Suprapubic skin (tissue), 4 donors: ENCODE data around the gene ZNF384. TPM values are rescaled to one million over a fixed set of nuclear protein-coding genes. Genes with fewer than 3 reads are reported as not detected.

ENCODE experiments used
- DNase-seq, 2 donors: peaks; one replicate each; pipeline ENCODE4 v3.0.0-alpha.2; 2019; ENCODE audit warnings: low spot score in 2 of 2
- H3K27ac ChIP-seq: fragments of 200-600 bp; sonication (generic); one replicate; pipeline ENCODE4 v1.5.1; 2019
- H3K27me3 ChIP-seq: fragments of 200-600 bp; sonication (generic); one replicate; pipeline ENCODE4 v1.5.1; 2019
- H3K36me3 ChIP-seq: fragments of 200-600 bp; sonication (generic); one replicate; pipeline ENCODE4 v1.5.1; 2019
- H3K4me1 ChIP-seq: fragments of 200-600 bp; sonication (generic); one replicate; pipeline ENCODE4 v1.5.1; 2019
- H3K4me3 ChIP-seq: fragments of 200-600 bp; sonication (generic); one replicate; pipeline ENCODE4 v1.5.1; 2019; ENCODE audit warnings: mild to moderate bottlenecking
- H3K9me3 ChIP-seq: fragments of 200-600 bp; sonication (generic); one replicate; pipeline ENCODE4 v1.5.1; 2019
- EP300 ChIP-seq: sonication (generic); formaldehyde crosslinking; IDR thresholded peaks from one replicate; pipeline ENCODE4 v1.6.1; 2017; ENCODE audit warnings: antibody characterized with exemption
- POLR2A ChIP-seq, 2 donors: fragments of 450-650 bp; IDR thresholded peaks; one replicate each; pipeline ENCODE4 v1.6.1; 2017; ENCODE audit warnings: antibody characterized with exemption in 2 of 2, mild to moderate bottlenecking in 2 of 2, moderate library complexity in 2 of 2
- POLR2AphosphoS5 ChIP-seq, 3 donors: sonication (generic); formaldehyde crosslinking; IDR thresholded peaks; one replicate each; pipeline ENCODE4 v1.6.1; 2017; ENCODE audit warnings: antibody characterized with exemption in 3 of 3
- WGBS: methylation state at CpG from one replicate; pipeline ENCODE4 v1.1.5; 2018; 5-methylcytosine and 5-hydroxymethylcytosine counted together
- total RNA-seq, 4 donors: library from RNA; depleted of rRNA; stranded (reverse); fragments of >200 nt; gene quantifications; one replicate each; pipeline ENCODE4 v1.1.0, GENCODE V29; 2016
- TF ChIP-seq, protein P1 (sequence below), 2 donors: fragments of 200-600 bp in 1 of 2; fragments of 450-650 bp in 1 of 2; sonication (generic) in 1 of 2; IDR thresholded peaks; one replicate each; pipeline ENCODE4 v1.5.1; 2016 to 2019; ENCODE audit warnings: antibody characterized with exemption in 2 of 2, mild to moderate bottlenecking in 1 of 2, moderate library complexity in 1 of 2

Gene ZNF384
- total RNA-seq, result 10 to 100 TPM; 34.5 to 72.0 (median 42.2) TPM

GRCh38 chr12:6688999-6689882, at the start of gene ZNF384:
Gene ZNF384, minus strand, starts transcription at chr12:6689375. Its CDS starts 9,855 bp downstream, at chr12:6679520.
- 1% methylated on average over 69 of the region's 72 CpGs for WGBS
- Histone ChIP-seq H3K9me3 (no peaks in the 10 kb centered on the region), H3K4me3 (peak within 1 kb of the TSS; percentile 84), H3K27ac (peak within 1 kb of the TSS; percentile 95), H3K27me3 (no peaks in the 10 kb centered on the region), H3K4me1 (peaks cover 34% of the 10 kb centered on the region), H3K36me3 (no peaks in the 10 kb centered on the region)
- peak; percentile 98 to 99 for DNase-seq
- peak; percentile 40 to 50 for TF ChIP-seq POLR2A (IDR thresholded peaks at IDR 0.05)
- TF ChIP-seq, protein P1, sequence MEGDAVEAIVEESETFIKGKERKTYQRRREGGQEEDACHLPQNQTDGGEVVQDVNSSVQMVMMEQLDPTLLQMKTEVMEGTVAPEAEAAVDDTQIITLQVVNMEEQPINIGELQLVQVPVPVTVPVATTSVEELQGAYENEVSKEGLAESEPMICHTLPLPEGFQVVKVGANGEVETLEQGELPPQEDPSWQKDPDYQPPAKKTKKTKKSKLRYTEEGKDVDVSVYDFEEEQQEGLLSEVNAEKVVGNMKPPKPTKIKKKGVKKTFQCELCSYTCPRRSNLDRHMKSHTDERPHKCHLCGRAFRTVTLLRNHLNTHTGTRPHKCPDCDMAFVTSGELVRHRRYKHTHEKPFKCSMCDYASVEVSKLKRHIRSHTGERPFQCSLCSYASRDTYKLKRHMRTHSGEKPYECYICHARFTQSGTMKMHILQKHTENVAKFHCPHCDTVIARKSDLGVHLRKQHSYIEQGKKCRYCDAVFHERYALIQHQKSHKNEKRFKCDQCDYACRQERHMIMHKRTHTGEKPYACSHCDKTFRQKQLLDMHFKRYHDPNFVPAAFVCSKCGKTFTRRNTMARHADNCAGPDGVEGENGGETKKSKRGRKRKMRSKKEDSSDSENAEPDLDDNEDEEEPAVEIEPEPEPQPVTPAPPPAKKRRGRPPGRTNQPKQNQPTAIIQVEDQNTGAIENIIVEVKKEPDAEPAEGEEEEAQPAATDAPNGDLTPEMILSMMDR (IDR thresholded peaks at IDR 0.05), result peak in 1 of 2 donors; percentile 29
- peak in 2 of 3 donors; percentile 82 to 83 for TF ChIP-seq POLR2AphosphoS5 (IDR thresholded peaks at IDR 0.05)
- no peak for TF ChIP-seq EP300

DNA sequence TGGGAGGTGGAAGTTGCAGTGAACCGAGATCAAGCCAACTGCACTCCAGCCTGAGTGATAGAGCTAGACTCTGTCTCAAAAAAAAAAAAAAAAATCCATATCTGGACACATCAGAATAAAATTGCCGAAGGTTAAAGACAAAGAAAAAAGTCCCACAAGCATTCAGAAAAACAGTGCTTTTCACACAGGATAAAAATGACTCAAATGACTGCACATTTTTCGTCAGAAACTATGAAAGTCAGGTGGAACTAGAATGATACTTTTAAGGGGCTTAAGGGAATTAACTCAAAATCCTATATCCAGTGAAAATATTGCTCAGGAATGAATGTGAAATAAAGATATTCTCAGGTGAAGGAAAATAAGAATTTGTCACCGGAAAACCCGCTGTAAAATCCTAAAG, 47.6 kb upstream of the ZNF384 start:
- Histone ChIP-seq H3K27me3 (no peaks in the 10 kb centered on the region), H3K27ac (no peak overlapping the region), H3K4me3 (no peak overlapping the region), H3K36me3 (peaks cover 17% of the 10 kb centered on the region), H3K4me1 (peaks cover 11% of the 10 kb centered on the region), H3K9me3 (no peaks in the 10 kb centered on the region)
- no peak for DNase-seq
- TF ChIP-seq POLR2AphosphoS5 (IDR thresholded peaks at IDR 0.05) (no peak), EP300 (no peak), POLR2A (IDR thresholded peaks at IDR 0.05) (no peak)
- TF ChIP-seq, protein P1 (IDR thresholded peaks at IDR 0.05), result no peak
- WGBS, result 93% methylated on average over 5 of the region's 5 CpGs

DNA sequence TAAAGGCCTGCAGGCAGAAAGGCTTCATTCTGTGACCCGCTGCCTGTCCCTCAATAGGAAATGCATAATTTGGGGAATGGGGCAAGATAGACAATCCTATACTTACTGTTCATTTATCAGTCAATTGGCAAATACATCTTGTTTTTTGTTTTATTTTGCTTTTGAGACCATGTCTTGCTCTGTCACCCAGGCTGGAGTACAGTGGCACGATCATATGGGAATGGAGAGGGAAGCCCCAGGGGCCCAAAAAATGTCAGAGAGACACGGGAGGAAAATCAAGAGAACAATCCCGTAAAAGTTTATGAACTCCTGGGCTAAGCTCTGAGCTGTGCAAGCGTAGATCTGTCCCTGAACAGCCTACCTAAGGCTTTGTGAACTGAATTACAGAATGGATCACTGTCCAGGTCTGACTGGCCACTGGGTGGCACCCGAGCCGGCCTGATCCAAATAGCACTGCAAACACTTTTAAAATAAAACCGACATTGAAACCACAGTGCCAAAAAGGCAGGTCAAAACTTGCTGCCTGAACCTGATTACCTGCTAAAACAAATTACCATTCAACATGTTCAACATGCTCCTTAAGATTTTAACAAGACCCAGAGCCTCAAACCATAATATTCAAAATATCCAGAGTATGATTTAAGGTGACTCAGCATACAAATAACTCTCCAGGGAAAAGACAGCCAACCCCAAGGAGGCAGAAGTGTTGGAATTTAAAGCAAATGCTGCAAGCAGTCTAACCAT, 46.4 kb upstream of the ZNF384 start:
- Histone ChIP-seq H3K27me3 (no peaks in the 10 kb centered on the region), H3K4me1 (peaks cover 11% of the 10 kb centered on the region), H3K27ac (no peak overlapping the region), H3K36me3 (peaks cover 28% of the 10 kb centered on the region), H3K4me3 (no peak overlapping the region), H3K9me3 (no peaks in the 10 kb centered on the region)
- WGBS, result 31% methylated on average over 8 of the region's 8 CpGs
- no peak for DNase-seq
- TF ChIP-seq, protein P1 (IDR thresholded peaks at IDR 0.05), result peak; percentile 67 to 71
- TF ChIP-seq POLR2AphosphoS5 (IDR thresholded peaks at IDR 0.05), result peak in 1 of 3 donors; percentile 21
- TF ChIP-seq EP300, result no peak
- no peak for TF ChIP-seq POLR2A (IDR thresholded peaks at IDR 0.05)

- DNase-seq, result no peak
- H3K9me3 ChIP-seq, result no peaks in the 10 kb centered on the region
- 85% methylated on average over 10 of the region's 10 CpGs for WGBS
- H3K36me3 ChIP-seq, result peaks cover 37% of the 10 kb centered on the region
- no peaks in the 10 kb centered on the region for H3K27me3 ChIP-seq
- H3K4me3 ChIP-seq, result no peak overlapping the region
- peaks cover 11% of the 10 kb centered on the region for H3K4me1 ChIP-seq
- TF ChIP-seq EP300, result no peak
- no peak for TF ChIP-seq POLR2A (IDR thresholded peaks at IDR 0.05)
- TF ChIP-seq, protein P1 (IDR thresholded peaks at IDR 0.05), result no peak
- no peak for TF ChIP-seq POLR2AphosphoS5 (IDR thresholded peaks at IDR 0.05)
- no peak overlapping the region for H3K27ac ChIP-seq
Measured at GRCh38 chr12:6734506-6735387, 45.6 kb upstream of the ZNF384 start.
